DMS153 treated with DMSO at 0.1 percent for 48 hours (cell line): ENCODE measurements around the gene RXFP4.

ENCODE experiments used
- DNase-seq: peaks from one replicate; lab custom pipeline; 2025; ENCODE audit not compliant: unreplicated experiment; lab: John Stamatoyannopoulos, UW

RXFP4 gene

GRCh38 chr1:155957411-155957915 is 16.0 kb downstream of the RXFP4 start:
- DNase-seq, result no peak

DNA sequence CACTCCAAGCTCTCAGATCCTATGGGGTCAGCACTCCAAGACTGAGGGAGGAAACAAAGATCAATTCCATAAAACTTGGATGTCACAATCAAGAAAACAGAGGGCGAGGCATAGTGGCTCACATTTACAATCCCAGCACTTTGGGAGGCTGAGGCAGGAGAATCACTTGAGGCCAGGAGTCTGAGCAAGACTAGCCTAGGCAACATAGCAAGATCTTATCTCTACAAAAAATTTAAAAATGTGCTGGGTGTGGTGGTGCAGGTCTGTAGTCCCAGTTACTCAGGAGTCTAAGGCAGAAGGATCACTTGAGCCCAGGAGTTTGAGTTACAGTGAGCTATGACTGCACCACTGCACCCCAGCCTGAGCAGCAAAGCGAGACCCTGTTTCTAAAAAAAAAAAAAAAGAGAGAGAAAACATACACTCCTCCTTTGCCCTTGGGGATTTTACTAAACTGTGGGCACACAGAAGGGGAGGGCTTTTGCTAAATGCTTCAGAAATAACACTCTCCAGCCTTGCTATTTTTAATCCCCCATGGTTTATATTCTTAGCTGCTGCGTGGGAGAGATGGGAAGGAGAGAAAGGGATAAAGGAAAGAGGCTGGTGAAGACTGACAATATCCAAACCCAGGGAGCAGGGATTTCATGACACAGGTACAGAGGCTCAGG is 18.8 kb downstream of the RXFP4 start:
- DNase-seq, result no peak

DNA sequence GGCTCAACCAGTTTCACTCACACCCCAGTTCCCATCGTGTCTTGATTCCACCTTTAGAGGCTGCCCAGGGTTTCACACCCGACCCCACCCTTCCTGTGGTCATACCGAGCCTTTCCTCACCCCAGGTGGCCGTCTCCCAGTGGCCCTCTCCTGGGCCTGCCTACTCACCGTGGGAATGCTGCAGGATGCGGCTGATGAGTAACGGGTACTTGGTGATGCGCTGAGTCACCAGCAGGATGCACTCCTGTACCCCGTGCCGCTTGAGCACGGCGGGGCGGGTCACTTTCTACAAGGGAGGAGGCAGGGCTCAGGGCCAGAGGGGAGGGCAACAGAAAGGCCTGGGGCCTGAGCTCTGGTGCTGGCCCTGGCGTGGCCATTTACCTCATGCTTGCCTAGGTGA is 20.5 kb downstream of the RXFP4 start:
- no peak for DNase-seq

DNA sequence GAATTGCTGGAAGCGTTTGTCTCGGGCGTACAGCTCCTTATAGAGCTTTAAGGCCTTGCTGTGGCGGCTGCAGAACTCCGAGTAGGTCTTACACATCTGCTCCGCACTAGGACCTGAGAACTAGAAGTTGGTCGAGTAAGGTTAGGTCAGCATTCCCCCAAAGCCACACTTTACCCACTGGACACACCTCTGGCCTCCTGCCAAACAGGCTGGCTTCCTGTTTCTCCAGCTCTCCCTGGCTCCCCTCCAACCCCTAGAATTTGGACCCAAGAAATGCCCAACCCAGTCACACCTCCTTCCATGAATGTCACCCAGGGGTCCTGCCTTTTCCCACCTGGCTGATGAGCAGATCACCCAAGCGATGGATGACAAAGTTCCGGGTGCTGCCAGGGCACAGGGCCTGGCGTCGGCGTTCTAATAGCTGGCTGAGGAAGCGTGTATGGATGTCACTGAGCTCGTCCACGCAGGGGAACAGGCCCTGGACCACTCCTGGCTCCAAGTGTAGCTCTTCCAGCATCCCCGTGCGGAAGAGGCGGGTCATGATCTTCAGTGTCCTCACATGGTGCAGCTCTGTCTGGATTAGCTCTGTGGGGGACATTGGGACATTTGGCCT is 21.3 kb downstream of the RXFP4 start:
- DNase-seq, result no peak

DNA sequence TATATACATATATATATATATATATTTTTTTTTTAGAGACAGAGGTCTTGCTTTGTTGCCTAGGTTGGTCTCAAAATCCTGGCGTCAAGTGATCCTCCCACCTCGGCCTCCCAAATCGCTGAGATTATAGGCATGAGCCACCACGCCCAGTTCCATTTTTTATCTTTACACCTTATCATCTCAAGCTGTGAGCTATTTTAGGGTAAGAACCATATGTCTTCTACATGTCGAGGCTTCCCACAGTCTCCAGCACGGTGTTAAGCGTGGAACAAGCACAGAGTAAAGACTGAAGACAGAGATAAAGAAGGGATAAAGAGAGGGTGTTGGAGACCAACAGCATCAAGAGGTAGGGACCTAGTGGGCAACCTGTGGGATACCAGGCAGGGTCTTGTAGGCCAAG is 22.8 kb downstream of the RXFP4 start:
- DNase-seq, result no peak

- DNase-seq, result no peak
Observed at GRCh38 chr1:155966135-155966534, 24.7 kb downstream of the RXFP4 start.

DNA sequence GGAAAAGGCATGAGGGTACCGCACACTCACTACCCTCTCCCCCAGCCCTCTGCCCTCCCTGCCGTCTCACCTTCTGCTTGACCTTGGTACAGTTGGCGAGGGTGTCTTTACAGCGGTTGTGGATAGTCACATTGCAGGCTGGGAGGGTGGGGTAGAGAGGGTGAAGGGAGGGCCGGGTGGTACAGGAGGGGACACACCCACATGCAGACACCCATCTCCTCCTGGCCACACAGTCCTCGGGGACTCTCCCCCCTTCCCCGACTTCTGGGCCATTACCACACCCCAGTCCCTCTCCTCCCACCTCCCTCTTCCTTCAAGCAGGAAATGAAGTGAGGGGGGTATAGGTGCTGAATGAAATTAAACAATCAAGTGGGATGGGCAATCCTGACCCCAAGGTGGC is 25.3 kb downstream of the RXFP4 start:
- no peak for DNase-seq

GRCh38 chr1:155967341-155968050 is 26.1 kb downstream of the RXFP4 start:
- peak; percentile 56 for DNase-seq

- no peak for DNase-seq
Observed at GRCh38 chr1:155968051-155968400, 26.6 kb downstream of the RXFP4 start.

GRCh38 chr1:155968670-155969069 is 27.2 kb downstream of the RXFP4 start:
- DNase-seq, result no peak

- DNase-seq, result no peak
Observed at GRCh38 chr1:155969377-155969791, 27.9 kb downstream of the RXFP4 start.

GRCh38 chr1:155970531-155971167 is 29.2 kb downstream of the RXFP4 start:
- no peak for DNase-seq

DNA sequence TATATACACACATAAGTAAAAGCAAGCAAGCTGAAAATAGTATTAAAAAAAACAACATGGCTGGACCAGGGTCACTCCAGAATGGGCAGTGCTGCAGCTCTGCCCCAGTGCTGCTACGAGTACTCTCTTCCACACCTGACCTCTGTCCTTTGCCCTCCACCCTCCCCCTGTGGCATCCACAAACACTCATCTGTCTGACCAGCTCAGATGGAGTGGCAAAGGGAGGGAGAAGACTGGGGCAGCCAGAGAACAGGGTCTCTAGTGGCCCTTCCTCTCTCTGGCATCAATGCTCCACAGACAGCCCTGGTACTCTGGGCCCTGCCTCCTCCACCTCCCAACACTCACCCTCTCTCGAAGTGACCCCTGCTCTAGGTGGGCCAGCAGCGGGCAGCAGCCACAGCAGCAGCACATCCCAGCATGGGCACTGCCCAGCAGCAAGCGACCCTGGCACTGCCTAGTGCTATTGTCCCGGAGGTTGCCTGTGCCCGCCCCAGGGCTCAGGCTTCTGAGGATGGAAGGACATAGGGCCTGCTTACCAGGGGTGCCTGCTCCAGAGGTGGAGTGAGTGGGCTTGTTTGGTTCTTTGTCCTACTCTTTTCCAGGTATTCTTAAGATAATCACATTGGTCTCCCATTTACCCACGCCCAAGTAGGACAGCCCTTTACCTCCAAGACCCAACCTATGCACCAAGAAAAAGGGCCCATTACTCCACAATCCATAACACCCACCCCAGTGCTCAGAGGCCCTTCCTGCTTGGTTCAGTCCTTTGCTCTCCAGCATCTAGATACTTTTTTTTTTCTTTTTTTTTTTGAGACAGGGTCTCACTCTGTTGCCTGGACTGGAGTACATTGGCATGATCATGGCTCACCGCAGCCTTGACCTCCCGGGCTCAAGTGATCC is 30.7 kb downstream of the RXFP4 start:
- DNase-seq, result no peak

- no peak for DNase-seq
Observed at GRCh38 chr1:155973723-155974122, 32.3 kb downstream of the RXFP4 start.

GRCh38 chr1:155974208-155975115 is 33.0 kb downstream of the RXFP4 start:
- peak; percentile 63 for DNase-seq

DNA sequence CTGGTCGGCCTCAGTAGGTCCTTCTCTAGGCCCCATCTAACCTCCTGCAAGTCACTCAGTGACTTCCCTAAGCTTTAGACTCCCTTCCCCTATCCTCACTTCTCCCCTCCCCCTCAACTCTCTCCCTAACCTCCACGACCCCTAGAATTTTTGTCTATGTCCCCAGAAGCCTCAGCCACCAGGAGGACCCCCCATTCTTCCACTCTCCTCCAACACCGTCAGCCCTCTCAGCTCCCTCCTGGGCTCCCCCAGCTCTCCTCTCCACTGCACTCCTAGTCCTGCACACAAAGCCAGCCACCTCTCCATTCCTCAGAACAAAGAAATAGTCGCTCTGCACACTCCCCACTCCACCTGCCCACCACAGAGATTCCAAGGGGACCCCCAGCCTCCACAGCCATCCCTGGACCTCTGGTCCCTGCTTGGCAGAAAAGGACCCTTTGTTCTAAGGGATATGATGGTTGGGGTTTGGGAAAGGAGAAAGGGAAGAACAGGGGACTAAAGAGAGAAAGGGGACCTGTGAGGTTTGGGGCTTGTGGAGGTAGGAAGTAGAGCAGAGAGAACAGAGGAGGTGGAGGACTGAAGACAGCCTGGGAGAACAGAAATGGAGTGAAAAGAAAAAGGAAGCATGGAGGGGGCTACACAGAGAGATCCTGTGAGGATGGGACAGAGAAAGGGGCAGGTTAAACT is 34.1 kb downstream of the RXFP4 start:
- no peak for DNase-seq

DNA sequence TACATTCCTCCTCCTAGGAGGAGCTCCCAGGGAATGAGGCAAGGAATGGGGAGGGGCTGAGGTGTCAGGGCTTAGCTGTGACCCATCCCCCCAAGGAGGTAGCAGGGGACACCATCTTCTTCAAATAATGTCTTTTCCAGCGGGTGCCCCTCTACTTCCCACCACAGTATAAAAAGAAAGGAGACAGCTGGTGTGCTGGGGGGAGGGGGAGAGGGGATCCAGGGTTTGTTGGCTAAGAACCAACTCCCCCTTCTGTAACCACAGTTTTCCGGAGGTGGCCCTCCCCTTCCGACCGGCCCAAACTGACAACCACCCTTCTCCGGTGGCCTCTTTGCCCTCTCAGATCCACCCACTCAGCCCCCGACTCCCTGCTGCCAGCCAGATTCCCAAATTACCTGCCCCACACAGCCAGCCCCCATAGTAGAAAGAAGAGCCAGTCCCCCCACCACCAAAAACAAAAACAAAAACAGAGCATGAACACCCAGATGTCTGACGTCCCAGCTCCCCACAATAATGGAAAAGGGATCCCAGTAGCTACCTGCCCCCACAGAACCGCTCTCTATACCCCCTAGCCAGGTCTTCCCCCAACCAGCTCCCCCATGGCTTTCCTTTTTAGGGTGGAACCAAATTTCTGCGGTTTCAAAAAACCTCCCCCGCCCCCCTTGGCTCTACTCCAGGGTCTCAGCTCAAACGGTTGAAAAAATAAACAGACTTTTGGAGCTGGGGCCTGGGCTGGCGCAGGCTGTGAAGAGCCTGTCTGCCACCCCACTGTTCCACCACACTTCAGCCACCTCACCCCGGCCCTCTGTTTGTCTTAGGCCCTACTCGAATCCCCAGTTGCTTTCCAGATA is 34.8 kb downstream of the RXFP4 start:
- DNase-seq, result peak; percentile 78
